GM18511 (cell line): ENCODE measurements around the gene SPNS2.

Experiments used
- ATAC-seq: cut with Tn5 transposase; IDR thresholded peaks from one replicate; pipeline ENCODE4 v1.9.1; 2021; ENCODE audit warnings: mild to moderate bottlenecking, moderate library complexity; ENCODE audit not compliant: unreplicated experiment

Gene SPNS2

GRCh38 chr17:4503283-4504025 is 4.8 kb downstream of the SPNS2 start:
- ATAC-seq: no peak

GRCh38 chr17:4504188-4504587 is 5.5 kb downstream of the SPNS2 start:
- ATAC-seq: no peak

GRCh38 chr17:4505187-4505586 is 6.5 kb downstream of the SPNS2 start:
- no peak for ATAC-seq

- no peak for ATAC-seq
Measured at GRCh38 chr17:4506175-4506813, 7.6 kb downstream of the SPNS2 start.

GRCh38 chr17:4506892-4507291 is 8.2 kb downstream of the SPNS2 start:
- ATAC-seq: no peak

- no peak for ATAC-seq
Measured at GRCh38 chr17:4507361-4508111, 8.9 kb downstream of the SPNS2 start.

GRCh38 chr17:4508207-4508606 is 9.5 kb downstream of the SPNS2 start:
- no peak for ATAC-seq

- ATAC-seq: no peak
Measured at GRCh38 chr17:4509401-4509800, 10.7 kb downstream of the SPNS2 start.

GRCh38 chr17:4509923-4510617 is 11.4 kb downstream of the SPNS2 start:
- no peak for ATAC-seq

- no peak for ATAC-seq
Measured at GRCh38 chr17:4510618-4510941, 11.9 kb downstream of the SPNS2 start.

GRCh38 chr17:4511199-4511932 is 12.7 kb downstream of the SPNS2 start:
- no peak for ATAC-seq

- ATAC-seq: no peak
Measured at GRCh38 chr17:4512156-4513112, 13.8 kb downstream of the SPNS2 start.

- ATAC-seq: no peak
Measured at GRCh38 chr17:4513113-4514032, 14.7 kb downstream of the SPNS2 start.

- ATAC-seq: no peak
Measured at GRCh38 chr17:4514206-4514605, 15.5 kb downstream of the SPNS2 start.

GRCh38 chr17:4514779-4515178 is 16.1 kb downstream of the SPNS2 start:
- no peak for ATAC-seq

- ATAC-seq: no peak
Measured at GRCh38 chr17:4515501-4515900, 16.8 kb downstream of the SPNS2 start.

GRCh38 chr17:4516735-4517134 is 18.1 kb downstream of the SPNS2 start:
- no peak for ATAC-seq

GRCh38 chr17:4518901-4519300 is 20.2 kb downstream of the SPNS2 start:
- ATAC-seq: no peak

GRCh38 chr17:4519361-4519788 is 20.7 kb downstream of the SPNS2 start:
- no peak for ATAC-seq
